Chondrocyte (in vitro differentiated cells): ENCODE results near the gene DUSP15. TPM values are rescaled to one million over a fixed set of nuclear protein-coding genes. Genes with fewer than 3 reads are reported as not detected.
"Not testable (repeated sequence)": the region's sequence is repeated elsewhere in the genome, so short reads cannot be mapped to it uniquely, and the experiment has no call there.

Experiments used
- DNase-seq: peaks from one replicate; pipeline ENCODE4 v3.0.0; 2021; ENCODE audit warnings: mixed read lengths, low spot score
- H3K27ac Mint-ChIP-seq: one replicate; pipeline ENCODE4 v1.8.0; 2021; ENCODE audit warnings: mild to moderate bottlenecking, moderate library complexity, mixed read lengths; ENCODE audit not compliant: unreplicated experiment
- H3K27me3 Mint-ChIP-seq: 2 replicates; pipeline ENCODE4 v1.8.0; 2021; ENCODE audit warnings: low read depth, mixed read lengths
- H3K36me3 Mint-ChIP-seq: 2 replicates; pipeline ENCODE4 v1.8.0; 2021; ENCODE audit warnings: low read depth, mixed read lengths
- H3K4me1 Mint-ChIP-seq: 2 replicates; pipeline ENCODE4 v1.8.0; 2021; ENCODE audit warnings: low read depth, mild to moderate bottlenecking, mixed read lengths
- H3K4me3 Mint-ChIP-seq: one replicate; pipeline ENCODE4 v1.8.0; 2021; ENCODE audit warnings: mild to moderate bottlenecking, moderate library complexity, mixed read lengths; ENCODE audit not compliant: unreplicated experiment
- H3K9me3 Mint-ChIP-seq: 2 replicates; pipeline ENCODE4 v1.8.0; 2021; ENCODE audit warnings: low read depth, mixed read lengths
- total RNA-seq: library from RNA; stranded (reverse); gene quantifications from 3 replicates; pipeline ENCODE4 v1.2.1, GENCODE V29; 2021
- TF ChIP-seq, protein P1 (sequence below): fragments of 200-600 bp; sonication (generic); IDR thresholded peaks from 2 replicates; pipeline ENCODE4 v1.5.0; 2021; ENCODE audit warnings: antibody characterized with exemption, mild to moderate bottlenecking, moderate library complexity

DUSP15 gene
- total RNA-seq, 1 donor from 2014 or later: 11.5 TPM

DNA sequence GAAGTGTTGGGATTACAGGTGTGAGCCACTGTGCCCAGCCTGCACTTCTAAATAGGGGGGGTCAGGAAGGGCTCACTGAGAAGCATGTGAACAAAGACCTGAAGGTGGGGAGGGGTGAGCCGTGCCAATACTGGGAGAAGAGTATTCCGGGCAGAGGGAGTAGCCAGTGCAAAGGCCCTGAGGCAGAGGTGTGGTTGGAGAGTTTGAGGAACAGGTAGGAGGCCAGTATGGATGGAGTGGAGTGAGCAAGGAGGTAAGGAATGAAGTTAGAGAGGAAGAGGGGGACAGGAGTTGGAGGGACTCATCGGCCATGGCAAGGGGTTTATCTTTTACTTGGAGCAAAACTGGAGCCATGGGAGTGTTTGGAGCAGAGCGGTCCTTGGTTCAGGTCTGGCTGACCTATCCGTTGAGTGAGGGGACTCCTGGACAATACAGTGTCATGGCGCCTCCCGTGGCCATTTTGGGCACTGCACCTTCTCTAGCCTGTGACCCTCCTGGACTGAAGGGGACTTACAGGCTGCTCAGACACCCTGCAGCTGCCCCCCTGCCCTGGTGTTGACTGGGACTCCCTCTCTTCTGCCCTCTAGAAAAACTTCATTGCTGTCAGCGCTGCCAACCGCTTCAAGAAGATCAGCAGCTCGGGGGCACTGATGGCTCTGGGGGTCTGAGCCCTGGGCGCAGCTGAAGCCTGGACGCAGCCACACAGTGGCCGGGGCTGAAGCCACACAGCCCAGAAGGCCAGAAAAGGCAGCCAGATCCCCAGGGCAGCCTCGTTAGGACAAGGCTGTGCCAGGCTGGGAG is 37.0 kb downstream of the DUSP15 start:
- H3K9me3 Mint-ChIP-seq: no peaks in the 10 kb centered on the region
- no peak for DNase-seq
- H3K27me3 Mint-ChIP-seq: no peaks in the 10 kb centered on the region
- H3K4me1 Mint-ChIP-seq: peaks cover 18% of the 10 kb centered on the region
- no peak overlapping the region for H3K27ac Mint-ChIP-seq
- H3K36me3 Mint-ChIP-seq: no peaks in the 10 kb centered on the region
- no peak overlapping the region for H3K4me3 Mint-ChIP-seq
- TF ChIP-seq, protein P1, sequence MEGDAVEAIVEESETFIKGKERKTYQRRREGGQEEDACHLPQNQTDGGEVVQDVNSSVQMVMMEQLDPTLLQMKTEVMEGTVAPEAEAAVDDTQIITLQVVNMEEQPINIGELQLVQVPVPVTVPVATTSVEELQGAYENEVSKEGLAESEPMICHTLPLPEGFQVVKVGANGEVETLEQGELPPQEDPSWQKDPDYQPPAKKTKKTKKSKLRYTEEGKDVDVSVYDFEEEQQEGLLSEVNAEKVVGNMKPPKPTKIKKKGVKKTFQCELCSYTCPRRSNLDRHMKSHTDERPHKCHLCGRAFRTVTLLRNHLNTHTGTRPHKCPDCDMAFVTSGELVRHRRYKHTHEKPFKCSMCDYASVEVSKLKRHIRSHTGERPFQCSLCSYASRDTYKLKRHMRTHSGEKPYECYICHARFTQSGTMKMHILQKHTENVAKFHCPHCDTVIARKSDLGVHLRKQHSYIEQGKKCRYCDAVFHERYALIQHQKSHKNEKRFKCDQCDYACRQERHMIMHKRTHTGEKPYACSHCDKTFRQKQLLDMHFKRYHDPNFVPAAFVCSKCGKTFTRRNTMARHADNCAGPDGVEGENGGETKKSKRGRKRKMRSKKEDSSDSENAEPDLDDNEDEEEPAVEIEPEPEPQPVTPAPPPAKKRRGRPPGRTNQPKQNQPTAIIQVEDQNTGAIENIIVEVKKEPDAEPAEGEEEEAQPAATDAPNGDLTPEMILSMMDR: peak; percentile 91

DNA sequence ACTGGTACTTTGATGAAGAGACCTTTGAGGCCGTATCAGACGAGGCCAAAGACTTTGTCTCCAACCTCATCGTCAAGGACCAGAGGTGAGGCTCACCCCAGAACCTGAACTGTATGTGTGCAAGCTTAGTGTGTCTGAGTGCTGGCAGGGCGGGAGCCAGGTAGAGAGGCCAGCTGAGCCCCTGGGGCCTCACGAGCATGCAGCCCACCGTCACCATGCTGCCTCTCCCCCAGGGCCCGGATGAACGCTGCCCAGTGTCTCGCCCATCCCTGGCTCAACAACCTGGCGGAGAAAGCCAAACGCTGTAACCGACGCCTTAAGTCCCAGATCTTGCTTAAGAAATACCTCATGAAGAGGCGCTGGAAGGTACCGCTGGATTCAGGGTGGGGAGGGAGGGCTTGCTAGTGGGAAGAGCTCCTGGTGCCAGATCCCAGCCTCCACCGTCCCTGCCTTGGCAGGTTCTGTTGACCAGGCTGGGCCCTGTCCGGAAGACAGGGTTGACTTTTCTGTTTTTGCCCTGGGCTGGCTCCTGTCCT is 38.5 kb downstream of the DUSP15 start:
- Mint-ChIP-seq H3K36me3 (no peaks in the 10 kb centered on the region), H3K4me1 (peaks cover 18% of the 10 kb centered on the region), H3K4me3 (no peak overlapping the region), H3K27me3 (peaks cover 2% of the 10 kb centered on the region), H3K9me3 (no peaks in the 10 kb centered on the region), H3K27ac (no peak overlapping the region)
- no peak for DNase-seq
- TF ChIP-seq, protein P1: no peak

DNA sequence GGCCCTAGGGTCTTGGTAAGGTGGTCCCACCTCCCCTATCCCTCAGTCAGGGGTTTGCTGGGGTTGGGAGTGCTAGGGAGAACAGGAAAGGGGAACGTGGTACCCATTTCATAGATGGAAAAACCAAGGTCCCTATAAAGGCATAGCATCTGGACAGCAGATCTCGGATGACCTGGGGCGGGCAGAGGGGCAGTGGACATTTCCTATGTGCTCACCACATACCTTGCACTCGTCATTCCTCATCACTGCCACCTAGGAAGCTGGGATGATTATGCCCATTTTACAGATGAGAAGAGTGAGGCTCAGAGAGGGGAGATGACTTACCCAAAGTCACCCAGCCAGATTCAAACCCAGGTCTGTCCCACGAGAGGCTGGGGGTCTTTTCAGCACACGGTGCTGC is 39.1 kb downstream of the DUSP15 start:
- no peak overlapping the region for H3K27ac Mint-ChIP-seq
- H3K36me3 Mint-ChIP-seq: no peaks in the 10 kb centered on the region
- peaks cover 2% of the 10 kb centered on the region for H3K27me3 Mint-ChIP-seq
- H3K4me1 Mint-ChIP-seq: peaks cover 18% of the 10 kb centered on the region
- TF ChIP-seq, protein P1: no peak
- DNase-seq: no peak
- H3K9me3 Mint-ChIP-seq: no peaks in the 10 kb centered on the region
- no peak overlapping the region for H3K4me3 Mint-ChIP-seq

DNA sequence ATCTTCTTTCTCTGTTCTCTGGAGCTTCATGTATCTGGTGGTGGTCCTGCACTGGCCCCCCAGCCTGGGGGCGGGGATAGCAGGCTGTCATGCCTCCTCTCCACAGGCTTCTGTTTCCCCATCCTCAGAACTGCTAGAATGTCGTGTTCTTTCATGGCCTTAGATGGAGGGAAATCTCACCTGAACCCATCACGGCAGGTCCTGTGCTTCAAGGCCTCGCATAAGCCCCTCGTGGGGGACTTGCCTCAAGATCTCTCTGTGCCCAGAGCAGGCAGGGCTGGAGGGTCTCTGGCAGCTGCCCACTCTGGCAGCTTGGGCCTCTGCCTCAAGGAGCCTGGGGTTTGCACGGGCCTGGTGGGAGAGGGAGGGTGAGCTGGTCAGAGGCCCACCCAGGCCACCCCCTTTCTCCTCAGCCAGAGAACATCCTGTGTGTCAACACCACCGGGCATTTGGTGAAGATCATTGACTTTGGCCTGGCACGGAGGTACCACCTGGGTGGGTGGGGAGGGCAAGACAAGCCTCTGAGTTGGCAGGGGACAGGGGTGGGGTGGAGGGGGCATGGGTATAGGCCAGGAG is 39.8 kb downstream of the DUSP15 start:
- H3K27ac Mint-ChIP-seq: no peak overlapping the region
- H3K27me3 Mint-ChIP-seq: peaks cover 2% of the 10 kb centered on the region

DNA sequence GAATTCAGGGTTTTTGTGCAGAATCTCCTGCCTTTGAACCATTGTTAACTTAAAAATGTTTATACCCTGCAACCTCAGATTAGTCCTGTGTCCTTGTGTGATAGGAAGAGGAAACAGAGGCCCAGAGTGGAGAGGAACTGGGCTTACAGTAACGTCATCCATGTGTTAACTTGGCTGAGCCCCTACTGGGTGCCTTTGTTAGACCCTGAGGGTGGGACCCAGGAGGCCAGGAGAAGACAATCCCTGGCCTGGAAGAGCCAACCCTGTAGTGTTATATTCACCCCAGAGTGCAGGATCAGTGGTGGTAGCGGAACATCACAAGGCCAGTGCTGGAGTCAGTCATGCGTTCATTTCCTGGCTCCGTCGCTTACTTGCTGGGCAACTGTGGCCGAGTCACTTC is 40.6 kb downstream of the DUSP15 start:
- H3K4me1 Mint-ChIP-seq: peaks cover 18% of the 10 kb centered on the region
- peaks cover 2% of the 10 kb centered on the region for H3K27me3 Mint-ChIP-seq
- DNase-seq: no peak
- no peaks in the 10 kb centered on the region for H3K9me3 Mint-ChIP-seq
- no peaks in the 10 kb centered on the region for H3K36me3 Mint-ChIP-seq
- TF ChIP-seq, protein P1: no peak
- H3K27ac Mint-ChIP-seq: no peak overlapping the region
- H3K4me3 Mint-ChIP-seq: no peak overlapping the region

More for the DNA sequence above, 39.8 kb downstream of the DUSP15 start:
- H3K36me3 Mint-ChIP-seq: no peaks in the 10 kb centered on the region
- TF ChIP-seq, protein P1: no peak
- DNase-seq: no peak
- no peak overlapping the region for H3K4me3 Mint-ChIP-seq
- H3K4me1 Mint-ChIP-seq: peaks cover 18% of the 10 kb centered on the region
- no peaks in the 10 kb centered on the region for H3K9me3 Mint-ChIP-seq

DNA sequence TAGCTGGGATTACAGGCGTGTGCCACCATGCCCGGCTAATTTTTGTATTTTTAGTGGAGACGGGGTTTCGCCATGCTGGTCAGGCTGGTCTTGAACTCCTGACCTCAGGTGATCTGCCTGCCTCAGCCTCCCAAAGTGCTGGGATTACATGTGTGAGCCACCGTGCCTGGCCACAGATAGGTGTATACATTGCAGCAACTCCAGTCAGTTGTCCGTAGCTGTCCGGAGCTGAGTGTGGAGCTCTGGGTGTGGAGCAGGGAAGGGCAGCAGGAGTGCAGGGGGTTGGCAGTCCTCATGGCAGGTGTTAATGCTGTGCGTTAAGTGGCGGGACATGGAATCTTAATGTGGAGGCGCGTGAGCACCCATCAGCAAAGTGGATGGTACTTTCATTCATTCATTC is 42.3 kb downstream of the DUSP15 start:
- not testable (repeated sequence) for DNase-seq, H3K4me1 Mint-ChIP-seq, H3K27ac Mint-ChIP-seq, H3K36me3 Mint-ChIP-seq, H3K4me3 Mint-ChIP-seq, H3K9me3 Mint-ChIP-seq, H3K27me3 Mint-ChIP-seq
